ENCODE measurements around the gene GGCX.
A peak's percentile ranks its signal among the peaks of the same experiment; 100 is the strongest.
"Not testable (repeated sequence)": the region's sequence is repeated elsewhere in the genome, so short reads cannot be mapped to it uniquely, and the experiment has no call there.

The GGCX gene

DNA sequence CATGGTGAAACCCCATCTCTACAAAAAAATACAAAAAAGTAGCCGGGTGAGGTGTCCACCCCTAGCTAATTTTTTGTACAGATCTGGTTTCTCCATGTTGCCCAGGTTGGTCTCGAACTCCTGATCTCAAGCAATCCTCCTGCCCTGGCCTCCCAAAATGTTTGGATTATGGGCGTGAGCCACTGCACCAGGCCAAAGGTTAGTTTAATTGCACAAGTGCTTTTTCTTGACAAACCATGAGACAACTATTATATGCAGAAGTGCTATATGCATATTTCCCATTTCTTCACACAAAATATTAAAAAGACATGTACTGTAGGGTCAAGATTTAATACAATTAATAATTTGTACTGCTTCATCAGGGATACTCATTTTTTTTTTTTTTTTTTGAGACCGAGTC is 5.0 kb upstream of the GGCX start:
- no peak for TF ChIP-seq CTCF (IDR thresholded peaks at IDR 0.05; ENCODE audit: low read depth, low read length)
- no peak overlapping the region for H3K4me3 ChIP-seq (replicated peaks in 1 of 2; ENCODE audit: low read depth in 2 of 2, low read length in 2 of 2)
- DNase-seq (ENCODE audit: low read depth in 2 of 2), result no peak

- DNase-seq (ENCODE audit: low read depth in 2 of 2), result no peak
- no peak for TF ChIP-seq CTCF (IDR thresholded peaks at IDR 0.05; ENCODE audit: low read depth, low read length)
- H3K4me3 ChIP-seq (replicated peaks in 1 of 2; ENCODE audit: low read depth in 2 of 2, low read length in 2 of 2), result no peak overlapping the region
These were observed 2.9 kb upstream of the GGCX start for GRCh38 chr2:85564144-85564563.

GRCh38 chr2:85560812-85561279 is 447 bp downstream of the GGCX start:
- H3K4me3 ChIP-seq (replicated peaks in 1 of 2; ENCODE audit: low read depth in 2 of 2, low read length in 2 of 2), result peak overlapping the region; percentile 79 to 82
- no peak for TF ChIP-seq CTCF (IDR thresholded peaks at IDR 0.05; ENCODE audit: low read depth, low read length)
- DNase-seq (ENCODE audit: low read depth in 2 of 2), result no peak

DNA sequence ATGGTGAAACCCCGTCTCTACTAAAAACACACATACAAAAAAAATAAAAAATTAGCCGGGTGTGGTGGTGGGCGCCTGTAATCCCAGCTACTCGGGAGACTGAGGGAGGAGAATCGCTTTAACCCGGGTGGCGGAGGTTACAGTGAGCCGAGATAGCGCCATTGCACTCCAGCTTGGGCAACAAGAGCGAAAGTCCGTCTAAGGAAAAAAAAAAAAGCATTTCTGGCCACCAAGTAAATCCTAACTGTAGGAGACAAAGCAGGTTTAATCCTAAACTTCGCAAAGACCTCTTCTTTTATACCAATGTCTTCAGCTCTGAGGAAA is 928 bp downstream of the GGCX start:
- not testable (repeated sequence) for DNase-seq (ENCODE audit: low read depth in 2 of 2)
- peak overlapping the region; percentile 79 to 82 for H3K4me3 ChIP-seq (replicated peaks in 1 of 2; ENCODE audit: low read depth in 2 of 2, low read length in 2 of 2)

GRCh38 chr2:85558160-85558559 is 3.1 kb downstream of the GGCX start:
- TF ChIP-seq CTCF (IDR thresholded peaks at IDR 0.05; ENCODE audit: low read depth, low read length), result no peak
- H3K4me3 ChIP-seq (replicated peaks in 1 of 2; ENCODE audit: low read depth in 2 of 2, low read length in 2 of 2), result no peak overlapping the region
- no peak for DNase-seq (ENCODE audit: low read depth in 2 of 2)

- H3K4me3 ChIP-seq (replicated peaks in 1 of 2; ENCODE audit: low read depth in 2 of 2, low read length in 2 of 2), result no peak overlapping the region
- no peak for DNase-seq (ENCODE audit: low read depth in 2 of 2)
- no peak for TF ChIP-seq CTCF (IDR thresholded peaks at IDR 0.05; ENCODE audit: low read depth, low read length)
These were observed 4.2 kb downstream of the GGCX start for GRCh38 chr2:85557130-85557529.

DNA sequence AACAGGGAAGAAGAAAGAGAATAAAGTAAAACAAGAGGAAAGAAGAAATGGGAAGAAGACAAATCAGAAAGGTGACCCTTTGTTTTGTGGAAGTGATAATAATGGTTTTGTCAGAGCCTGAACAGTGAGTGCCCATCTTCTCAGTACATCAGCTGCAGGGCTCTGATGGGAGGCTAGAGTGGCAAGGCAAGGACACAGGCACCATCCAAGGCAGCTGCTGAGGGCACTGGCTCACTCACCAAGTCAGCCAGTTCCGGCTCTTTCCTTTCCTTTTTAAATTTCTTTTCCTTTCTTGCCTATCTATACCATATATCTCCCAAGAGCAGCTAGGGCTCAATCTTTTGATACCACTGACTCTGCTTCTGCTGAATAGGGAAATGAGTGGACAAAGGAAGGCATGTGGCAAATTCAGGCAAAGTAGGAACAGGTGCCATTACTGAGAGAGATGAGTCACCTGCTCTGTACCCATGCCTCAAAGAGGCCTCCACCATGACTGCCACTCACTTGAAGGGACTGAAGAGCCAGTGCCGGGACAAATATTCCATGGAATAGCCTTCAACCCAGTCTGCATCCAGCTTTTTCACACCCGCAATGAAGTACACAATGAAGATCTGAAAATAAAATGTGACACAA is 6.2 kb downstream of the GGCX start:
- TF ChIP-seq CTCF (IDR thresholded peaks at IDR 0.05; ENCODE audit: low read depth, low read length), result no peak
- no peak for DNase-seq (ENCODE audit: low read depth in 2 of 2)
- H3K4me3 ChIP-seq (replicated peaks in 1 of 2; ENCODE audit: low read depth in 2 of 2, low read length in 2 of 2), result no peak overlapping the region
